ENCODE data around the gene DOK4.

Gene DOK4

GRCh38 chr16:57519796-57520360 lies 33.6 kb upstream of the DOK4 start:
- DNase-seq (ENCODE audit: low read depth), result peak; percentile 65

- DNase-seq (ENCODE audit: low read depth), result no peak
Observed at GRCh38 chr16:57518922-57519321, 32.6 kb upstream of the DOK4 start.

- no peak for DNase-seq (ENCODE audit: low read depth)
Observed at GRCh38 chr16:57518520-57518919, 32.2 kb upstream of the DOK4 start.

- DNase-seq (ENCODE audit: low read depth), result no peak
Observed at GRCh38 chr16:57517397-57518367, 31.4 kb upstream of the DOK4 start.

GRCh38 chr16:57516773-57517172 lies 30.5 kb upstream of the DOK4 start:
- DNase-seq (ENCODE audit: low read depth), result no peak

- no peak for DNase-seq (ENCODE audit: low read depth)
Observed at GRCh38 chr16:57516176-57516725, 30.0 kb upstream of the DOK4 start.

GRCh38 chr16:57514791-57515600 lies 28.7 kb upstream of the DOK4 start:
- DNase-seq (ENCODE audit: low read depth), result no peak

- no peak for DNase-seq (ENCODE audit: low read depth)
Observed at GRCh38 chr16:57514371-57514770, 28.1 kb upstream of the DOK4 start.

GRCh38 chr16:57513371-57514102 lies 27.2 kb upstream of the DOK4 start:
- no peak for DNase-seq (ENCODE audit: low read depth)

- DNase-seq (ENCODE audit: low read depth), result no peak
Observed at GRCh38 chr16:57512296-57513001, 26.2 kb upstream of the DOK4 start.

- no peak for DNase-seq (ENCODE audit: low read depth)
Observed at GRCh38 chr16:57510016-57510871, 24.0 kb upstream of the DOK4 start.

- DNase-seq (ENCODE audit: low read depth), result no peak
Observed at GRCh38 chr16:57509231-57509923, 23.1 kb upstream of the DOK4 start.

GRCh38 chr16:57508035-57508425 lies 21.7 kb upstream of the DOK4 start:
- DNase-seq (ENCODE audit: low read depth), result no peak

- no peak for DNase-seq (ENCODE audit: low read depth)
Observed at GRCh38 chr16:57507136-57508034, 21.1 kb upstream of the DOK4 start.

- no peak for DNase-seq (ENCODE audit: low read depth)
Observed at GRCh38 chr16:57505169-57505568, 18.9 kb upstream of the DOK4 start.

- no peak for DNase-seq (ENCODE audit: low read depth)
Observed at GRCh38 chr16:57504491-57504890, 18.2 kb upstream of the DOK4 start.

- DNase-seq (ENCODE audit: low read depth), result no peak
Observed at GRCh38 chr16:57504001-57504400, 17.7 kb upstream of the DOK4 start.

GRCh38 chr16:57503366-57503765 lies 17.1 kb upstream of the DOK4 start:
- DNase-seq (ENCODE audit: low read depth), result no peak
